Right forelimb (tissue), 1 donor: ENCODE results near the gene GLP1R.
"Not testable (repeated sequence)": the region's sequence is repeated elsewhere in the genome, so short reads cannot be mapped to it uniquely, and the experiment has no call there.

Source experiments
- DNase-seq: peaks from one replicate; pipeline ENCODE4 v3.0.0-alpha.2; 2018

GLP1R gene

GRCh38 chr6:39088331-39088730 lies 39.8 kb downstream of the GLP1R start:
- DNase-seq, result peak; percentile 62

- no peak for DNase-seq
Observed at GRCh38 chr6:39090036-39090435, 41.5 kb downstream of the GLP1R start.

GRCh38 chr6:39091220-39091619 lies 42.6 kb downstream of the GLP1R start:
- no peak for DNase-seq

GRCh38 chr6:39092124-39092523 lies 43.5 kb downstream of the GLP1R start:
- no peak for DNase-seq

GRCh38 chr6:39093149-39093708 lies 44.6 kb downstream of the GLP1R start:
- DNase-seq, result no peak

- no peak for DNase-seq
Observed at GRCh38 chr6:39095578-39095977, 47.0 kb downstream of the GLP1R start.

- DNase-seq, result no peak
Observed at GRCh38 chr6:39100358-39100757, 51.8 kb downstream of the GLP1R start.

- peak; percentile 55 for DNase-seq
Observed at GRCh38 chr6:39102071-39102820, 53.7 kb downstream of the GLP1R start.

- no peak for DNase-seq
Observed at GRCh38 chr6:39102821-39103136, 54.2 kb downstream of the GLP1R start.

GRCh38 chr6:39104528-39104927 lies 55.9 kb downstream of the GLP1R start:
- DNase-seq, result no peak

- DNase-seq, result no peak
Observed at GRCh38 chr6:39107034-39107433, 58.5 kb downstream of the GLP1R start.

GRCh38 chr6:39107641-39108040 lies 59.1 kb downstream of the GLP1R start:
- no peak for DNase-seq

- DNase-seq, result no peak
Observed at GRCh38 chr6:39108041-39108839, 59.7 kb downstream of the GLP1R start.

- DNase-seq, result no peak
Observed at GRCh38 chr6:39111280-39111679, 62.7 kb downstream of the GLP1R start.

- DNase-seq, result no peak
Observed at GRCh38 chr6:39113788-39114187, 65.2 kb downstream of the GLP1R start.

- DNase-seq, result no peak
Observed at GRCh38 chr6:39114388-39114703, 65.8 kb downstream of the GLP1R start.

GRCh38 chr6:39114704-39115599 lies 66.4 kb downstream of the GLP1R start, which contains the start of gene SAYSD1:
Gene SAYSD1, minus strand, starts transcription at chr6:39115186. Its CDS starts 97 bp downstream, at chr6:39115089.
- DNase-seq, result peak; percentile 93

- DNase-seq, result no peak
Observed at GRCh38 chr6:39118921-39119320, 70.3 kb downstream of the GLP1R start.

- no peak for DNase-seq
Observed at GRCh38 chr6:39124114-39124513, 75.5 kb downstream of the GLP1R start.

- no peak for DNase-seq
Observed at GRCh38 chr6:39128106-39128505, 79.5 kb downstream of the GLP1R start.

- DNase-seq, result no peak
Observed at GRCh38 chr6:39128832-39129231, 80.3 kb downstream of the GLP1R start.

GRCh38 chr6:39130691-39131090 lies 82.1 kb downstream of the GLP1R start:
- no peak for DNase-seq

- not testable (repeated sequence) for DNase-seq
Observed at GRCh38 chr6:39134761-39135160, 86.2 kb downstream of the GLP1R start.
